MCF 10A (cell line): ENCODE measurements around the gene ZWILCH. TPM values are rescaled to one million over a fixed set of nuclear protein-coding genes. Genes with fewer than 3 reads are reported as not detected.

Experiments
- BruUV-seq: library from RNA; stranded (reverse); fragments of 400-500 nt; replicated peaks from 2 replicates; lab custom pipeline; 2021; lab: Mats Ljungman, UMichigan
- CTCF ChIA-PET: fragments of 300-600 bp; sonication (Branson Sonifier 250); formaldehyde crosslinking; extraction: SDS; loops from one replicate; lab custom pipeline; 2021; ENCODE audit warnings: antibody characterized with exemption, inconsistent platforms; lab: Yijun Ruan, JAX
- POLR2A ChIA-PET: fragments of 300-600, 350-650 bp; sonication (Branson Sonifier 250); formaldehyde crosslinking; extraction: SDS; loops from one replicate; lab custom pipeline; 2020; ENCODE audit warnings: antibody characterized with exemption, inconsistent platforms; lab: Yijun Ruan, JAX
- DNase-seq: peaks from one replicate; pipeline ENCODE4 v3.0.0-alpha.2; 2018; ENCODE audit not compliant: unreplicated experiment
- H3K27ac Mint-ChIP-seq: one replicate; pipeline ENCODE4 v1.8.0; 2022; ENCODE audit warnings: mild to moderate bottlenecking, low read depth, mixed read lengths; ENCODE audit not compliant: unreplicated experiment
- H3K27me3 Mint-ChIP-seq: one replicate; pipeline ENCODE4 v1.8.0; 2022; ENCODE audit warnings: mixed read lengths; ENCODE audit not compliant: insufficient read depth, unreplicated experiment
- H3K36me3 Mint-ChIP-seq: one replicate; pipeline ENCODE4 v1.8.0; 2022; ENCODE audit warnings: mild to moderate bottlenecking, moderate library complexity, mixed read lengths; ENCODE audit not compliant: insufficient read depth, unreplicated experiment
- H3K4me1 Mint-ChIP-seq: one replicate; pipeline ENCODE4 v1.8.0; 2022; ENCODE audit warnings: mixed read lengths; ENCODE audit not compliant: insufficient read depth, unreplicated experiment
- H3K4me3 Mint-ChIP-seq: one replicate; pipeline ENCODE4 v1.8.0; 2022; ENCODE audit warnings: mild to moderate bottlenecking, moderate library complexity, mixed read lengths; ENCODE audit not compliant: unreplicated experiment
- H3K9me3 Mint-ChIP-seq: one replicate; pipeline ENCODE4 v1.8.0; 2022; ENCODE audit warnings: mixed read lengths; ENCODE audit not compliant: unreplicated experiment
- CTCF ChIP-seq: fragments of 200-600 bp; IDR thresholded peaks from one replicate; pipeline ENCODE4 v1.8.0; 2022; ENCODE audit warnings: antibody characterized with exemption, mild to moderate bottlenecking; ENCODE audit not compliant: unreplicated experiment
- intact Hi-C: fragments of 100-400 bp; cut with micrococcal nuclease; formaldehyde crosslinking; loops from 2 replicates; pipeline ENCODE4 v1.14.1; 2022
- total RNA-seq: library from RNA; stranded (reverse); gene quantifications from 2 replicates; pipeline ENCODE4 v1.2.3, GENCODE V29; 2022

Gene ZWILCH
- total RNA-seq, 1 experiment from 2014 or later: 27.4 TPM

GRCh38 chr15:66503780-66504562 lies 1.2 kb upstream of the ZWILCH start:
- no peak for TF ChIP-seq CTCF
- Mint-ChIP-seq H3K36me3 (peaks cover 59% of the 10 kb centered on the region), H3K4me3 (peak overlapping the region; percentile 83), H3K9me3 (no peaks in the 10 kb centered on the region), H3K27me3 (no peaks in the 10 kb centered on the region), H3K27ac (peak overlapping the region; percentile 94), H3K4me1 (peaks cover 10% of the 10 kb centered on the region)
- intact Hi-C loops: loop anchor here (2.0 kb wide), 1 partner anchor 63 kb away; no protein-coding TSS in a partner anchor
- no peak for DNase-seq
- ChIA-PET CTCF (interaction anchor here (1.7 kb wide), 1 partner anchor 116 kb away, joined by 4 read pairs; no protein-coding TSS in a partner anchor), POLR2A (interaction anchor here (0.6 to 3.7 kb wide), 30 partner anchors 10 to 1199 kb away, joined by 3 to 90 read pairs (median 4); partner anchors contain the start of genes DIS3L, INTS14, MAP2K1 and MAP2K5)
- BruUV-seq: TSS peak; percentile 66

GRCh38 chr15:66505430-66505811 lies 295 bp downstream of the ZWILCH start:
- H3K4me3 Mint-ChIP-seq: peak overlapping the region; percentile 83
- no peak for DNase-seq
- peaks cover 10% of the 10 kb centered on the region for H3K4me1 Mint-ChIP-seq
- ChIA-PET POLR2A (interaction anchor here (0.6 to 3.7 kb wide), 46 partner anchors 9 to 1227 kb away, joined by 3 to 90 read pairs (median 3); partner anchors contain the start of genes LCTL, MAP2K1 and MAP2K5), CTCF (no interaction called here)
- intact Hi-C loops: loop anchor here (2.0 kb wide), 1 partner anchor 61 kb away; no protein-coding TSS in a partner anchor
- H3K27me3 Mint-ChIP-seq: no peaks in the 10 kb centered on the region
- H3K27ac Mint-ChIP-seq: peak overlapping the region; percentile 94
- TF ChIP-seq CTCF: no peak
- no peaks in the 10 kb centered on the region for H3K9me3 Mint-ChIP-seq
- TSS peak; percentile 77 for BruUV-seq
- H3K36me3 Mint-ChIP-seq: peaks cover 45% of the 10 kb centered on the region

- Mint-ChIP-seq H3K9me3 (no peaks in the 10 kb centered on the region), H3K27ac (peak overlapping the region; percentile 94), H3K36me3 (peaks cover 41% of the 10 kb centered on the region), H3K4me1 (peaks cover 10% of the 10 kb centered on the region), H3K4me3 (peak overlapping the region; percentile 83), H3K27me3 (no peaks in the 10 kb centered on the region)
- intact Hi-C loops: loop anchor here (2.0 kb wide), 1 partner anchor 61 kb away; no protein-coding TSS in a partner anchor
- ChIA-PET CTCF (no interaction called here), POLR2A (interaction anchor here (0.6 to 3.7 kb wide), 27 partner anchors 9 to 1227 kb away, joined by 3 to 90 read pairs (median 4); partner anchors contain the start of genes MAP2K1 and MAP2K5)
- DNase-seq: no peak
- no peak for TF ChIP-seq CTCF
- no TSS peak for BruUV-seq
Measured at GRCh38 chr15:66505818-66506217, 692 bp downstream of the ZWILCH start.

GRCh38 chr15:66508293-66508883 lies 3.3 kb downstream of the ZWILCH start:
- CTCF ChIA-PET: interaction anchor here (0.6 to 1.3 kb wide), 2 partner anchors 10 to 281 kb away, joined by 4 to 5 read pairs; partner anchors contain the start of gene SNAPC5
- H3K27ac Mint-ChIP-seq: no peak overlapping the region
- H3K36me3 Mint-ChIP-seq: peaks cover 30% of the 10 kb centered on the region
- no peak overlapping the region for H3K4me3 Mint-ChIP-seq
- DNase-seq: no peak
- POLR2A ChIA-PET: interaction anchor here (0.6 to 2.0 kb wide), 3 partner anchors 10 to 838 kb away, joined by 3 to 9 read pairs (median 5); partner anchors contain the start of gene SNAPC5
- intact Hi-C loops: no loop called here
- no peaks in the 10 kb centered on the region for H3K27me3 Mint-ChIP-seq
- TF ChIP-seq CTCF: no peak
- H3K9me3 Mint-ChIP-seq: no peaks in the 10 kb centered on the region
- no TSS peak for BruUV-seq
- peaks cover 10% of the 10 kb centered on the region for H3K4me1 Mint-ChIP-seq
